GM12878 (cell line): ENCODE measurements around the gene PRKCB. TPM values are rescaled to one million over a fixed set of nuclear protein-coding genes. Genes with fewer than 3 reads are reported as not detected.

Source experiments
- ATAC-seq: fragments of 200-7000 bp; cut with Tn5 transposase; 3 replicates; pipeline ENCODE4 v1.9.1; 2020; ENCODE audit warnings: mild to moderate bottlenecking, moderate library complexity
- BruUV-seq: library from RNA; stranded (reverse); fragments of 400-500 nt; replicated peaks from 2 replicates; lab custom pipeline; 2021; lab: Mats Ljungman, UMichigan
- CTCF ChIA-PET: fragments of 300-600 bp; sonication (Branson Sonifier 250); formaldehyde crosslinking; extraction: SDS; loops from one replicate; lab custom pipeline; 2021; ENCODE audit warnings: inconsistent platforms; lab: Yijun Ruan, JAX
- POLR2A ChIA-PET: fragments of 350-600 bp; formaldehyde crosslinking; extraction: SDS; loops from one replicate; lab custom pipeline; 2021; ENCODE audit warnings: inconsistent platforms; lab: Charles Lee
- RAD21 ChIA-PET: fragments of 300-600 bp; sonication (Branson Sonifier 250); formaldehyde crosslinking; loops from one replicate; lab custom pipeline; 2023; ENCODE audit warnings: antibody characterized with exemption; ENCODE audit not compliant: unreplicated experiment; lab: Charles Lee
- SMC1A ChIA-PET: fragments of 300-600 bp; sonication (Branson Sonifier 250); formaldehyde crosslinking; loops from one replicate; lab custom pipeline; 2023; ENCODE audit not compliant: unreplicated experiment, uncharacterized antibody; lab: Charles Lee
- DNase-seq: peaks from one replicate; pipeline ENCODE4 v3.0.0-alpha.2; 2011; ENCODE audit warnings: low read depth, low spot score
- FAIRE-seq: peaks from 3 replicates; lab custom pipeline; 2011; peaks lifted over from hg19 to GRCh38; lab: Jason Lieb, UNC
- H2AFZ ChIP-seq: 2 replicates; pipeline ENCODE4 v1.6.0; 2011; ENCODE audit warnings: low read depth, low read length, control low read depth; ENCODE audit not compliant: control insufficient read depth
- H3K27ac ChIP-seq: 2 replicates; pipeline ENCODE4 v1.5.1; 2011; ENCODE audit warnings: control low read depth; ENCODE audit not compliant: control insufficient read depth, insufficient read depth
- H3K27me3 ChIP-seq, 2 experiments: replicated peaks in 1 of 2; 2 replicates each; pipeline versions ENCODE4 v1.6.0 to v1.6.1; 2011; ENCODE audit warnings: low read length in 1 of 2; ENCODE audit not compliant: control insufficient read depth in 2 of 2, insufficient read depth in 2 of 2
- H3K36me3 ChIP-seq, 2 experiments: 2 replicates each; pipeline ENCODE4 v1.5.1; 2011; ENCODE audit warnings: low read length in 1 of 2; ENCODE audit not compliant: control insufficient read depth in 2 of 2, insufficient read depth in 2 of 2
- H3K4me1 ChIP-seq: 2 replicates; pipeline ENCODE4 v1.6.1; 2011; ENCODE audit warnings: mild to moderate bottlenecking, low read length, moderate library complexity, mixed read lengths; ENCODE audit not compliant: control insufficient read depth, insufficient read depth
- H3K4me2 ChIP-seq: 2 replicates; pipeline ENCODE4 v1.6.0; 2011; ENCODE audit warnings: control low read depth; ENCODE audit not compliant: control insufficient read depth, insufficient read depth
- H3K4me3 ChIP-seq: fragments of 200-600 bp; sonication (generic); 2 replicates; pipeline ENCODE4 v1.5.1; 2016
- H3K79me2 ChIP-seq: 2 replicates; pipeline ENCODE4 v1.6.0; 2011; ENCODE audit warnings: low read length; ENCODE audit not compliant: control insufficient read depth, insufficient read depth
- H3K9ac ChIP-seq: 2 replicates; pipeline ENCODE4 v1.8.0; 2011; ENCODE audit warnings: low read length, control low read depth, mixed read lengths; ENCODE audit not compliant: control insufficient read depth, insufficient read depth
- H3K9me3 ChIP-seq: replicated peaks from 3 replicates; pipeline ENCODE4 v1.5.1; 2011; ENCODE audit warnings: mild to moderate bottlenecking, low read length; ENCODE audit not compliant: control insufficient read depth, insufficient read depth
- H4K20me1 ChIP-seq: 2 replicates; pipeline ENCODE4 v1.6.0; 2011; ENCODE audit not compliant: control insufficient read depth, insufficient read depth
- BCLAF1 ChIP-seq: fragments of 450-650 bp; IDR thresholded peaks from 2 replicates; pipeline ENCODE4 v1.6.1; 2017; ENCODE audit warnings: antibody characterized with exemption, mild to moderate bottlenecking, moderate library complexity
- CTCF ChIP-seq, 3 experiments: IDR thresholded peaks in 2 of 3; conservative IDR thresholded peaks in 1 of 3; 2 replicates each; pipeline ENCODE4 v1.5.1; 2011; ENCODE audit warnings: low read depth in 3 of 3, low read length in 3 of 3, mild to moderate bottlenecking in 3 of 3, control low read depth in 2 of 3, moderate library complexity in 2 of 3, inconsistent platforms in 1 of 3, mixed read lengths in 1 of 3; ENCODE audit not compliant: control insufficient read depth in 2 of 3, insufficient read depth in 1 of 3; ENCODE audit errors: extremely low read depth in 1 of 3
- HDAC2 ChIP-seq: fragments of 200-600 bp; sonication (generic); IDR thresholded peaks from 2 replicates; pipeline ENCODE4 v1.6.1; 2017
- KAT2A ChIP-seq: conservative IDR thresholded peaks from 2 replicates; pipeline ENCODE4 v1.6.1; 2011; ENCODE audit warnings: low read depth, low read length; ENCODE audit not compliant: control insufficient read depth
- KLF5 ChIP-seq: fragments of 450-650 bp; IDR thresholded peaks from 2 replicates; pipeline ENCODE4 v1.6.1; 2014; ENCODE audit warnings: mild to moderate bottlenecking; ENCODE audit not compliant: partially characterized antibody
- MEF2B ChIP-seq: fragments of 450-650 bp; IDR thresholded peaks from 2 replicates; pipeline ENCODE4 v1.6.1; 2018; ENCODE audit warnings: mild to moderate bottlenecking, moderate library complexity; ENCODE audit not compliant: partially characterized antibody, poor library complexity, severe bottlenecking
- MYC ChIP-seq: IDR thresholded peaks from 2 replicates; pipeline ENCODE4 v1.6.1; 2011; ENCODE audit warnings: mild to moderate bottlenecking, low read length, moderate library complexity, inconsistent platforms; ENCODE audit not compliant: insufficient read depth, insufficient replicate concordance, insufficient read length, severe bottlenecking
- NRF1 ChIP-seq: conservative IDR thresholded peaks from 2 replicates; pipeline ENCODE4 v1.6.1; 2011; ENCODE audit warnings: mild to moderate bottlenecking, low read depth, low read length, improper control_type of control experiment
- RUNX3 ChIP-seq: IDR thresholded peaks from 2 replicates; pipeline ENCODE4 v1.6.1; 2012; ENCODE audit warnings: low read length, inconsistent platforms
- SMAD5 ChIP-seq: IDR thresholded peaks from 2 replicates; pipeline ENCODE4 v1.6.1; 2016; ENCODE audit warnings: antibody characterized with exemption, low read depth
- SPI1 ChIP-seq: IDR thresholded peaks from 2 replicates; pipeline ENCODE4 v1.6.1; 2011; ENCODE audit warnings: low read depth, mild to moderate bottlenecking, low read length, moderate library complexity, borderline replicate concordance; ENCODE audit not compliant: insufficient read depth
- STAT1 ChIP-seq: fragments of 450-650 bp; conservative IDR thresholded peaks from 2 replicates; pipeline ENCODE4 v1.6.1; 2014; ENCODE audit warnings: antibody characterized with exemption, mild to moderate bottlenecking
- SUPT20H ChIP-seq: IDR thresholded peaks from 2 replicates; pipeline ENCODE4 v1.6.1; 2011; ENCODE audit warnings: low read depth, mild to moderate bottlenecking, low read length, moderate library complexity, borderline replicate concordance; ENCODE audit not compliant: control insufficient read depth
- TBL1XR1 ChIP-seq: IDR thresholded peaks from 2 replicates; pipeline ENCODE4 v1.6.1; 2012; ENCODE audit warnings: low read depth, low read length, improper control_type of control experiment
- ZBTB4 ChIP-seq: fragments of 450-650 bp; formaldehyde crosslinking; IDR thresholded peaks from 2 replicates; pipeline ENCODE4 v1.4.0; 2022; ENCODE audit warnings: mild to moderate bottlenecking, moderate library complexity
- WGBS: methylation state at CpG from one replicate; pipeline ENCODE4 v1.1.6; 2016; ENCODE audit warnings: low lambda C conversion rate; ENCODE audit not compliant: insufficient replicate concordance, insufficient coverage; ENCODE audit errors: missing lambda C conversion rate; 5-methylcytosine and 5-hydroxymethylcytosine counted together
- in situ Hi-C: fragments of 300-500 bp; cut with MboI; formaldehyde crosslinking; loops from 9 replicates; pipeline ENCODE4 v1.14.3; 2018; ENCODE audit warnings: mixed read lengths
- intact Hi-C: fragments of 100-400 bp; cut with micrococcal nuclease; formaldehyde crosslinking; loops from one replicate; pipeline ENCODE4 v1.14.2; 2022; ENCODE audit not compliant: unreplicated experiment
- polyA plus RNA-seq, 11 experiments: library from polyadenylated mRNA; depleted of rRNA in 4 of 11; unstranded in 6 of 11; stranded (reverse) in 5 of 11; fragments of >200 nt; fragmentation: Nextera tagmentation in 4 of 11; fragmentation: Illumina TruSeq in 1 of 11; extraction: Ambion mirVana in 4 of 11; extraction: Trizol in 1 of 11; gene quantifications; 1 replicate in 1 of 11; 2 replicates in 10 of 11; pipeline versions ENCODE4 v1.2.1 to v1.2.3, GENCODE V29; 2011 to 2016; ENCODE audit warnings: inconsistent platforms in 2 of 11, missing spikeins in 2 of 11, low read depth in 1 of 11
- total RNA-seq, 4 experiments: library from RNA; depleted of rRNA in 3 of 4; stranded (reverse); fragments of >200 nt in 3 of 4; fragmentation: Illumina TruSeq in 1 of 4; extraction: Trizol in 1 of 4; gene quantifications; 2 replicates each; pipeline versions ENCODE4 v1.2.1 to v1.2.3, GENCODE V29; 2013 to 2021

PRKCB gene
- total and polyA plus RNA-seq, 10 of the 15 experiments (the other 5 are each of a cell fraction or from before 2014, with no cell fraction given) = 21.4 to 158 (median 97.3) TPM

GRCh38 chr16:24077292-24077691 lies 241.5 kb downstream of the PRKCB start:
- DNase-seq = no peak
- no peak for FAIRE-seq
- H3K27me3 ChIP-seq = no peaks in the 10 kb centered on the region
- ChIA-PET CTCF (interaction anchor here (1.2 kb wide), 1 partner anchor 37 kb away, joined by 3 read pairs; no protein-coding TSS in a partner anchor), POLR2A (no interaction called here), RAD21 (no interaction called here), SMC1A (interaction anchor here (1.9 kb wide), 1 partner anchor 22 kb away, joined by 7 read pairs; no protein-coding TSS in a partner anchor)
- H3K79me2 ChIP-seq = no peaks in the 10 kb centered on the region; the same call in 1 of the 2 replicates
- H3K4me3 ChIP-seq = no peak overlapping the region
- peaks cover 4 to 5% of the 10 kb centered on the region in 2 experiments; a peak in 2 of 4 replicates for H3K36me3 ChIP-seq
- in situ Hi-C loops (no loop called here), intact Hi-C loops (loop anchor here (10.0 kb wide), 1 partner anchor 428 kb away; no protein-coding TSS in a partner anchor)
- BruUV-seq = no TSS peak
- no peak for ATAC-seq
- no peak overlapping the region for H3K27ac ChIP-seq
- 95% methylated on average over 1 of the region's 1 CpG for WGBS
- H4K20me1 ChIP-seq = peaks cover 3% of the 10 kb centered on the region; the same call in 1 of the 2 replicates
- no peaks in the 10 kb centered on the region for H3K9me3 ChIP-seq
- H2AFZ ChIP-seq = no peak overlapping the region
- H3K9ac ChIP-seq = no peak overlapping the region
- TF ChIP-seq ZBTB4 (no peak), RUNX3 (no peak), MYC (no peak), KLF5 (no peak), MEF2B (no peak), KAT2A (no peak), SPI1 (no peak), SUPT20H (no peak), SMAD5 (no peak), STAT1 (no peak), TBL1XR1 (no peak), HDAC2 (no peak), CTCF (IDR thresholded peaks at IDR 0.05 in 2 of 3, conservative IDR thresholded peaks at IDR 0.05 in 1 of 3; ENCODE audit: control insufficient read depth in 2 of 3, extremely low read depth in 1 of 3, insufficient read depth in 1 of 3, low read depth in 3 of 3, low read length in 3 of 3) (no peak), NRF1 (no peak), BCLAF1 (no peak)
- H3K4me2 ChIP-seq = no peak overlapping the region
- H3K4me1 ChIP-seq = peaks cover 14% of the 10 kb centered on the region; the same call in 1 of the 2 replicates
